Measurements from ENCODE around the gene PRM2. TPM values are rescaled to one million over a fixed set of nuclear protein-coding genes. Genes with fewer than 3 reads are reported as not detected.

PRM2 gene
- total and polyA plus RNA-seq, 7 donors = not detected

GRCh38 chr16:11321662-11322061 is 45.4 kb upstream of the PRM2 start:
- ATAC-seq (no peak), DNase-seq (no peak)
- Histone ChIP-seq H3K27ac (no peak overlapping the region), H3K4me3 (no peak overlapping the region), H3K4me1 (no peaks in the 10 kb centered on the region), H3K9me3 (no peaks in the 10 kb centered on the region), H3K27me3 (ENCODE audit: insufficient read depth in 3 of 3, low read length in 2 of 3) (no peaks in the 10 kb centered on the region), H3K36me3 (ENCODE audit: insufficient read depth in 1 of 2, low read depth in 1 of 2) (no peaks in the 10 kb centered on the region)
- intact Hi-C loops (cut with DNase I) = no loop called here
- 76 to 94% (median 84%) methylated on average over 5 of the region's 5 CpGs for whole genome bisulfite sequencing, 3 donors
- no peak for TF ChIP-seq CTCF (IDR thresholded peaks at IDR 0.05)

- no peaks in the 10 kb centered on the region for H3K4me1 ChIP-seq
- no peak for TF ChIP-seq CTCF (IDR thresholded peaks at IDR 0.05)
- H3K27ac ChIP-seq = no peak overlapping the region
- ATAC-seq (no peak), DNase-seq (no peak)
- intact Hi-C loops (cut with DNase I) = no loop called here
- WGBS, 3 donors = 78 to 80% (median 79%) methylated on average over 10 of the region's 10 CpGs
- H3K36me3 ChIP-seq (ENCODE audit: insufficient read depth in 1 of 2, low read depth in 1 of 2) = no peaks in the 10 kb centered on the region
- H3K4me3 ChIP-seq = no peak overlapping the region
- H3K9me3 ChIP-seq = no peaks in the 10 kb centered on the region
- H3K27me3 ChIP-seq (ENCODE audit: insufficient read depth in 3 of 3, low read length in 2 of 3) = peaks cover 0 to 8% (median 0%) of the 10 kb centered on the region in 3 donors
Measured at GRCh38 chr16:11320170-11320569, 43.9 kb upstream of the PRM2 start.

GRCh38 chr16:11319529-11320146 is 43.4 kb upstream of the PRM2 start:
- no peak for ATAC-seq
- intact Hi-C loops (cut with DNase I) = no loop called here
- Histone ChIP-seq H3K27me3 (ENCODE audit: insufficient read depth in 3 of 3, low read length in 2 of 3) (peaks cover 0 to 8% (median 0%) of the 10 kb centered on the region in 3 donors), H3K36me3 (ENCODE audit: insufficient read depth in 1 of 2, low read depth in 1 of 2) (no peaks in the 10 kb centered on the region), H3K4me1 (no peaks in the 10 kb centered on the region), H3K27ac (no peak overlapping the region), H3K9me3 (no peaks in the 10 kb centered on the region), H3K4me3 (no peak overlapping the region)
- no peak for TF ChIP-seq CTCF (IDR thresholded peaks at IDR 0.05)
- no peak for DNase-seq
- 49 to 52% (median 52%) methylated on average over 8 of the region's 8 CpGs for WGBS, 3 donors

GRCh38 chr16:11318817-11319216 is 42.5 kb upstream of the PRM2 start:
- Histone ChIP-seq H3K36me3 (ENCODE audit: insufficient read depth in 1 of 2, low read depth in 1 of 2) (no peaks in the 10 kb centered on the region), H3K4me1 (no peaks in the 10 kb centered on the region), H3K27ac (no peak overlapping the region), H3K27me3 (ENCODE audit: insufficient read depth in 3 of 3, low read length in 2 of 3) (peaks cover 0 to 8% (median 0%) of the 10 kb centered on the region in 3 donors), H3K4me3 (no peak overlapping the region), H3K9me3 (no peaks in the 10 kb centered on the region)
- TF ChIP-seq CTCF (IDR thresholded peaks at IDR 0.05) = no peak
- WGBS, 3 donors = 82 to 89% (median 88%) methylated on average over 8 of the region's 8 CpGs
- ATAC-seq (no peak), DNase-seq (no peak)
- intact Hi-C loops (cut with DNase I) = no loop called here

All from psoas muscle (tissue), 8 donors.